Measurements from ENCODE around the gene MAN1A2.
"Not testable (repeated sequence)": the region's sequence is repeated elsewhere in the genome, so short reads cannot be mapped to it uniquely, and the experiment has no call there.

DNA sequence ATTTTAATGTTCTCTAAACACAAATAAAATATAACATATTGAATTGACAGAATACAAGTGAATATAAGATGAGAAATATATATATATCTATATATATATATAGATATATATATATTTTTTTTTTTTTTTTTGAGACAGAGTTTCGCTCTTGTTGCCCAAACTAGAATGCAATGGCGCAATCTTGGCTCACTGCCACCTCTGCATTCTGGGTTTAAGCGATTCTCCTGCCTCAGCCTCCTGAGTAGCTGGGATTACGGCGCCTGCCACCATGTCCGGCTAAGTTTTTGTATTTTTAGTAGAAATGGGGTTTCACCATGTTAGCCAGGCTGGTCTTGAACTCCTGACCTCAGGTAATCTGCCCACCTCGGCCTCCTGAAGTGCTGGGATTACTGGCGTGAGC lies 91.2 kb downstream of the MAN1A2 start:
- TF ChIP-seq, protein P1, sequence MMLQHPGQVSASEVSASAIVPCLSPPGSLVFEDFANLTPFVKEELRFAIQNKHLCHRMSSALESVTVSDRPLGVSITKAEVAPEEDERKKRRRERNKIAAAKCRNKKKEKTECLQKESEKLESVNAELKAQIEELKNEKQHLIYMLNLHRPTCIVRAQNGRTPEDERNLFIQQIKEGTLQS (IDR thresholded peaks at IDR 0.05; ENCODE audit: borderline replicate concordance, extremely low read depth, low read depth, low read length), result not testable (repeated sequence)
- TF ChIP-seq HDAC2 (IDR thresholded peaks at IDR 0.05); RAD21 (IDR thresholded peaks at IDR 0.05; ENCODE audit: insufficient read depth, low read depth, low read length); TAF1 (IDR thresholded peaks at IDR 0.05; ENCODE audit: borderline replicate concordance, low read depth, low read length); POLR2A (IDR thresholded peaks at IDR 0.05; ENCODE audit: low read depth, low read length); ZNF384 (IDR thresholded peaks at IDR 0.05; ENCODE audit: borderline replicate concordance, low read depth, low read length): not testable (repeated sequence)
